HG02970 (cell line): Measurements from ENCODE around the gene PBXIP1.

Source experiments
- ATAC-seq: cut with Tn5 transposase; IDR thresholded peaks from one replicate; pipeline ENCODE4 v1.9.1; 2021; ENCODE audit warnings: mild to moderate bottlenecking, moderate library complexity, moderate number of reproducible peaks; ENCODE audit not compliant: unreplicated experiment, low FRiP score

The PBXIP1 gene

DNA sequence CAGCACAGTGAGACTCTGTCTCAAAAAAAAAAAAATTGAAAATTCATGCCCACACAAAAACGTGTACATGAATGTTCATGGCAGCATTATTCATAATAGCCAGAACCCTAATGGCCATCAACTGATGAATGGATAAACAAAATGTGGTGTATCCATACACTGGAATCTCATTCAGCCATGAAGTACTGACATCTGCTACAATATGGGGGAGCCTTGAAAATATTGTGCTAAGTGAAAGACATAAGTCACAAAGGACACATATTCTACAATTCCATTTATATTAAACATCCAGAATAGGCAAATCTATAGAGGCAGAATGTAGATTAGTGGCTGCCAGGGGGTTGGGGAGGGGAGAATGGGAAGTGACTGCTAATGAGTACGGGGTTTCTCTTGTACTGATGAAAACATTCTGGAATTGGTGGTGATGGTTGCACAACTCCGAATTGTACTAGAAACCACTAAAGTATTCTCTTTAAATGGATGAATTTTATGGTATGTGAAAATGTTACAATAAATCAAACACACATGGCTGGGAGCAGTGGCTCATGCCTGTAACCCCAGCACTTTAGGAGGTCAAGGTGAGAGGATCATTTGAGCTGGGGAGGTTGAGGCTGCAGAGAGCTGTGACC, 52.8 kb downstream of the PBXIP1 start:
- no peak for ATAC-seq

DNA sequence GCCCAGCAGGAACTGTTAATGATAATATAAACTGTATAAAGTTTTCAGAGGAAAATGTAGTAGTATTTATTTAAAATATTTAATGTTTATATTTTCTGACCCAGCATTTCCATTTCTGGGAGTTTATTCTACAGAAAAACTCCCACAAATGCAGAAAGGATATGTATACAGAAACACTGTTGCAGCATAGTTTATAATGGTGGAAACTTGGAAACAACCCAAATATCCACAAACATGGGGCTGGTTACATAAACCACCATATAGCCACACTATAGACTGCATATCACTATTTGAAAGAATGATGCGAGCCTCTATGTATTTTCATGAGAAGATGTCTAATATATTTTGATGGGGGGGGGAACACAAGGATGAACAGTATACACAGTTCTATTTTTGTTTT, 54.3 kb downstream of the PBXIP1 start:
- ATAC-seq, result no peak

- ATAC-seq, result no peak
These were observed 56.9 kb downstream of the PBXIP1 start for GRCh38 chr1:154899041-154899440.

DNA sequence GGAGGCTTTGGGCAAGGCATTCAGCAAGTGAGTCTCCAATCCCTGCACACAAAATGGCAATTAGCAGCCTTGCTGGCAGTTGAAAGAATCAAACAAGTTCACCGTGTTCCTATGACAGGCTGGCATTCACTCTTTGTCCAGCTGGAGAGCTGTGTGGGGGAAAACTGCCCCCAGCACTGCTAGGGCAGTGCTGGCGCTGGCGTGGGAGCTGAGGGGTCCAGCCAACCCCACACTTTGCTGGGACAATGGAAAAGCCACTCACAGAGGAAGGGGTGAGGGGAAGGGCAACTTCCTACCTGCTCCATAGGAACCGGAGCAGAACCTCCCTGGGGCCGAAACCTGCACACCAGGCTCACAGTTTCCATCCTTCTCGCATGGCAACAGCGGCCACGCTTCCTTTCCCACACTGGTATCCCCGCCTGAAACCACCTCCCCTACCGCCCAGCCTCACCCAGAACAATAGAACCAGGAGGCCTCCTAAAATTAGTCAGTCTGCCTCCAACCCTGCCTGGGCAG, 59.1 kb downstream of the PBXIP1 start:
- no peak for ATAC-seq

- no peak for ATAC-seq
These were observed 60.1 kb downstream of the PBXIP1 start for GRCh38 chr1:154895798-154896197.
